SK-N-DZ (cell line): ENCODE data around the gene CIBAR2.
"Not testable (repeated sequence)": the region's sequence is repeated elsewhere in the genome, so short reads cannot be mapped to it uniquely, and the experiment has no call there.

ENCODE experiments used
- DNase-seq: peaks from one replicate; pipeline ENCODE4 v3.0.0-alpha.2; 2015; ENCODE audit warnings: low spot score

Gene CIBAR2

DNA sequence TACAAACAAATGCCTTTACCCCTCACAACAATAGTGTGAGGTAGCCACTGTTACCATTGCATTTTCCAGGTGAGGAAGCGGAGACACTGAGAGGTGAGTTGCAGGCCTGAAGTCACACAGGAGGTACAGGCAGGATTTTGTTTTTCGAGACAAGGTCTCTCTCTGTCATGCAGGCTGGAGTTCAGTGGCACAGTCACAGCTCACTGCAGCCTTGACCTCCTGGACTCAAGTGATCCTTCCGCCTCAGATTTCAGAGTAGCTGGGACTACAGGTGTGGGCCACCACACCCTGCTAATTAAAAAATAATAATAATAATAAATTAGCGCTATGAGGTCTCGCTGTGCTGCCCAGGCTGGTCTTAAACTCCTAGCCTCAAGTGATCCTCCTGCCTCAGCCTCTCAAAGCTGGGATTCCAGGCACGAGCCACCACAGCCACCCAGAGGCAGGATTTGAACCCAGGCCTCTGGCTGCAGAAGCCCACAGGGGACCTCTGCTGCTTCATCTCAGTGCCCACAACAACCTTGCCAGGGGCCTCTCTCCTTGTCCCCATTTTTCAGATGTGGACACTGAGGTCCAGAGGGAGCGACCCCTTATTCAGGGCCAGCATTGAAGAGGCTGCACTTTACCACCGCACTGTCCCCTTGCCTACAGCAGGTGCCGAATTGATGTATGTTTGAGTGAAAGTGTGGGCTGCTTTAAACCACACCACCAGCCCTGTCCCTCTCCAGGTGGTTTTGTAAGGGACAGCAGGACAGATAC lies 16.0 kb upstream of the CIBAR2 start:
- DNase-seq = no peak

DNA sequence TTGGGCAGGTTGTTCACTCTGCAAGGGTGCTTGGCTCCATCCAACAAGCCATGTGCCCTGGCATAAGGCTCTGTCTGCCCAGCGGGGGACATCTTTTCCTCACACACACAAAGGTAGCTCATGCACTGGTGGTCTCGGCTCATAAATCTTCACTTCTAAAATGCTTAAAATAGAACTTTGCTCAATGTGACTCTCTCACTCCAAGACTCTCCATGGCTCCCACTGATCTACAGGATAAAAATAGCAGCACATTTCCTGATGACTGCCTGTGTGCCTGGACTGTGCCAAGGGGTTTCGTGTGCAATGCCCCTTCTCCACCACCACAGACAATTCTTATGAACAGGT lies 15.1 kb upstream of the CIBAR2 start:
- no peak for DNase-seq

DNA sequence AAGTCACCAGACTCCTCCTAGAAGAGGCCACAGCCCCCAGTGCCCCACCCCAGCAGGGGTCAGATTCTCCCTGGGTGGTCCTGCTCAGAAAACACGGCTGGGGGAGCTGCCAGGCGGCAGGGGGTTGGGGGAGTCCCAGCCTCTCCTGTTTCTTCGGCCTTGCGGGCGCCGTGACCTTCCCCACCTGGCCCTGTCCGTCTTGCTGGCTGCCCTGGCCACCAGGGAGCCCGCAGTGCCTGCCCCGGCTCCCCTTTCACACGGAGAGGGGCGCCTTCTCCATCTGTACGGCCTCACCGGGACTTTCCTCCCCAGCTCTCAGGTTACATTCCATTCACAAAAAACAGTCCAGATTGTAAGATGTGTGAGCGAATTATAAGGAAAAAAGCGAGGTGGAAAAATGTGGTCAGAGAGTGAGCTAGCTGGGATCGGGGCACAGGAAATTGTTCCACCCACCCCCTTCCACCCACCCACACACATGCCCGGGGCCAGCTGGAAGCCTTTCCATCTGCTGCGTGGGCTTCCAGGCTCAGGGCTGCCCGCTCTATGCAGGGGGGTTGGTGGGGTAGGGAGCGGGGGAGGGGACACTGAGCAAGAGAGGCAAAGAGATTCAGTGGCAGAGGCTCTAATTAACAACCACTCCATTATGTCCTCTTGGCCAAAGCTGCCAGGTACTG lies 14.6 kb upstream of the CIBAR2 start:
- DNase-seq = no peak

DNA sequence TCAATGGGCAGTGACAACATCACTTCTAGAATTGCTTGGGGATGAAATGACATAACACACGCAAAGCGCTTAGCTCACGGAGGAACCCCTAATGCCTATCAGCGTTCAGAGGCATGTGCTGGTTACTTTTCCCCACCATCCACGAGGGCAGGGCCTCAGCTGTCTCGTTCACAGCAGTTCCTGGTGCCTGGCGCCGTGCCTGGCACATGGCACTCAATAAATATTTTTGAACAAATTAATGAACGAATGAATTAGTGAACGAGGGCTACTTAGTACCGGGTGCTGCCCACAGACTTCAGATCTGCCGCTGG lies 14.1 kb upstream of the CIBAR2 start:
- DNase-seq = no peak

DNA sequence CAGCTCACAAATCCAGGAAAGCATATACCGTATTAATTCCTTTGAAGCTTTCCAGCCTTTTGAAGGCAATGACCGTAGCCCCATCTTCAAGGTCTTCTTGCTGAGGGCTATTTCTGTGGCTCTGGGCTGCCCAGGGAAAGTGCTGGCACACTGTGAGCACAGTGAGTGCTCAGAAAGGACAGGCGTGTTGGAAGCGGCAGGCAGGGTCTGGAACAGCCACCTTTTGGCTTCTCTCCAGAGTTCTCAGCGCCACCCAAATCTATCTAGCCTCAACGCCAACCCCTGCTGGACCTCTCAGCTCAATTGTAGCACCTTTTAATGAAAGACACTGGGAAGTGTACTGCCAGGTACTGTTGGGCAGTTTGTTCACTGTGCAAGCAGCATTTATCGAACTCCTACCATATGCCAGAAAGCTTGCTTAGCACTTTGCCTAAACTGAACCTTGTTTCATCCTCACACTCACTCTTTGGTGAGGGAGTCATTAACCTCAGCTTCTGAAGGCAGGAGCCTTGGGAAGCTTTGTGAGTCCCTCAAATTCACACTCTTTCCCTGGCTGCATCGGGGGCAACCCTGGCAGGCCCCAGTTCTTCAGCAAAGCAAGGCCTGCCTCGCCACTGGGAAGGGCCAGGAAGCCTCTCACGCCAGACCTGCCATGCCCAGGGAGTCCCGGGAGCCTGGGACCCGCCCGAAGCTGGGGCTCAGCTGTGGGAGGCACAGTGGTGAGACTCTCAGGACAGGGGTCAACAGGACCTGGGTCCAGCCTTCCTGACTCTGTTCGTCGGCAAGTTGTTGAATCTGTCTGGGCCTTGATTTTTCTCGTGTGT lies 13.5 kb upstream of the CIBAR2 start:
- DNase-seq = no peak

DNA sequence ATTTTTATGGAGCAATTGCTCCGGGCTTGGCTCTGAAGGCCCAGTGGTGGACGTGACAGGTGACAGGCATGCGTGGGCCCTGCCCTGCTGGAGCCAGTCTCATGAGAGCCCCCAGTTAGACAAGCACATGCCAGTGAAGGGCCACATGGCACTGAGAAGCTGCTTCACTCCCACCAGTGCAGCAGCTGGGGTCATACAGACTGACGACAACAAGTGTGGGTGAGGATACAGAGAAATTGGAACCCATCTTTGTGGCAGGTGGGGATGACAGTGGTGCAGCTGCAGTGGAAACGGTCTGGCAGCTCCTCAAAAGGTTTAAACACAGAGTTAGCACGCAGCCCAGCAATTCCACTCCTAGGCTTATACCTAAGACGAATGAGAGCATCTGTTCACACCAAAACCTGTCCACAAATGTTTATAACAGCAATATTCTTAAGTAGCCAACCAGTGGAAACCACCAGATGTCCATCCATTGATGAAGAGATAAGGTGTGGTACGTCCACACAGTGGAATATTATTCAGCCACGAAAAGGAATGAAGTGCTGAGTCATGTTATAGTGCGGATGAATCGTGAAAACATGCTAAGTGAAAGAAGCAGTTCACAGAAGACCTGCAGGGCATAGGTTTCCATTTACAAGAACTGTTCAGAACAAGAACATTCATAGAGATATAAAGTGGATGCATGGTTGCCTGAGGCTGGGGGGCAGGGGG lies 12.5 kb upstream of the CIBAR2 start:
- DNase-seq = no peak

DNA sequence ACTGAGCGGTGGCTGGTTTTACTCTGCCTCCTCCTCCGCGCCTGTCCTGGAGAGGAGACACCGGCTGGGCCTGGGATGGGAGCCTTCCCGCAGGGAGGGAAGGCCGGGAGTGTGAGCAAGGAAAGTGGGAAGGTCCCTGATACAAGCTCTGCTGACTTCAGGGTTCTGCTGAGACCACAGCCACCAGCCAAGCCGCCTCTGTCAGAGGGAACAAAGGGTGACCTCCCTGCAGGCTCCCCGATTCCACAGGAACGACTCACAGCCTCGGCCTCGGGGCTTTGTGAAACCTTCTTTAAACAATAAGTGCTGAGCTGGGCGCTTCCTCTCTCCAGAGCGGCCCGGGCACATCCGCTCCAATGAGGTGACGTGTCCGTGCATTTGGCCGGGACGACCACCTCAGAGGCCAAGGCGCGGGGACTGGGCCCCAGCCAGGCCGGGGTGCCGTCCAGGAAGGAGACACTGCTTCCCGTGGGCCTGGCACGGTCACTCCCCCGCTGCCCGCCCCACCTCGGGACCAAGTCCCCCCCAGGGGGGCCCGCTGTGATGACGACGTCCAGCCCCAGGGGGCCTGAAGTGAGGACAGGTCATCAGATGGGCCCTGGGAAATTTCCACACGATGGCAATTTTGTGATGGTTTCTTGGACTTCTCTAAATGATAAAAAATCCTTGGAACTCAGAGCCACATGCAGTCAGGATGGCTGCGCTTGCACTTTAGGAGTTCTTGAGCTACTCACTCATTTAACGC lies 11.8 kb upstream of the CIBAR2 start:
- DNase-seq = no peak

DNA sequence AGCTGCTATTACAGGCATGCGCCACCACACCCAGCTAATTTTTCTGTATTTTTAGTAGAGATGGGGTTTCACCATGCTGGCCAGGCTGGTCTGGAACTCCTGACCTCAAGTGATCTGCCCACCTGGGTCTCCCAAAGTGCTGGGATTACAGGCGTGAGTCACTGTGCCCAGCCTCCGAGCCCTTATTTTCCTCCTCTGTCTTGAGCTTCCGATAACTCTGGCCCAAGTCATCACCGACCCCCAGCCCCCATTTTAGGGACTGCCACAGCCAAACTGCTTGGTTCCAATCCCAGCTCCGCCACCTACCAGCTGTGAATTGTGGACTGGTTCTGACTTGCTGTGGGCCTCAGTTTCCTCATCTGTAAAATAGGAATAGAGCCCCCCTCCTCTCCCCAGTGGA lies 11.2 kb upstream of the CIBAR2 start:
- not testable (repeated sequence) for DNase-seq

DNA sequence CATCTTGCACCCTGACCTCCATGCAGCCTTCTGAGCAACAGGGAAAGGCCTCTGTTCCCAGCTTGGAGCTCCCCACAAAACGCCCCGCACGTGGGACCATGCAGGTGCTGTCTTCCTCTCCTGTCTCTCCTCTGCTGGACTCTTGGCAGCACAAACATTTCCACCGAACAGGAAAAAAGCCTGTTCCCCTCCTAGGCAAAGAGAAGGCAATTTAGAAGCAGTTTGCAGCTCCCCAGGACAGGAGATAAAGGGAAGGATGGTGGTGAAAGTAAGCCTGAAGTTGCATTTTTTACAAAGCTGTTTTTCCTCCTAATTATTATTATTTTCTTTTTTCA lies 7.7 kb upstream of the CIBAR2 start:
- DNase-seq = no peak

DNA sequence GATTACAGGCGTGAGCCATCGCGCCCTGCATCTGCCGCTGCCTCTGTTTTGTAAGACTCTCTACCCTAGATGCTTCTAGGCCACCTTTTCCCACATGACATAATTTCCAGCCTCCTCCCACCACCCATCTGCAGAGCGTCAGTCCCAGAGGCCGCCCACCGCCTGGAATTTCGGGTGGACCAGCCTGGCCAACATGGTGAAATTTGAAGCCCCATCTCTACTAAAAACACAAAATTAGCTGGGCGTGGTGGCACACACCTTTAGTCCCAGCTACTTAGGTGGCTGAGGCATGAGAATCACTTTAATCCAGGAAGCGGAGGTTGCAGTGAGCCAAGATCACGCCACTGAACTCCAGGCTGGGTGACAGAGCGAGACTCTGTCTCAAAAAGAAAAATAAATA lies 5.1 kb upstream of the CIBAR2 start:
- no peak for DNase-seq

DNA sequence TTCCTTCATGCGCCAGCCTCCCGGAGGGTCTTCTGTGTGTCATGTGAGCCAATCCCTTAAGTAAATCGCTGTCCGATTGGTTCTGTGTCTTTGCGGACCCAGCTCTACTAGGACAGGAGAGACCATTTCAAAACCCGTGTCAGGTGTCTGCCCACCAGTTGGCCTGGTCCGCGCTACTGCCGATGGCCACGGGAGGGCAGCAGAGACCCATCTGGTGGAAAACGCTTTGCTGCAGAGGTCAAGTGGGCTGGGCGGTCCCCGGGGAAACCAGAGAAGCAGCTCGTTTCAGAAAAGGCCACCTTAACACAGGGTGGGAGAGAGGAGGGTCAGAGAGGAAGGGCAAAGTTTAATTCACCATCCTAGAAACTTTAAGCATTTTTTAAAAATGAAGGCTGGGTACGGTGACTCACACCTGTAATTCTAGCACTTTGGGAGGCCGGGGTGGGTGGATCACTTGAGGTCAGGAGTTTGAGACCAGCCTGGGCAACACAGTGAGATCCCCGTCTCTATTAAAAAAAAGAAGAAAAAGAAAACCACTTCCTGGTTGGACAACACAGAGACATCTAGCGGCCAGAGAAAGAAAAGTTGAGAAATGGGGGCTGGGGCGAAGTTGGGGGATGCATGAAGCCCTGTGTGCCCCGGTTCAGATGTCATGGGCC lies 2.8 kb upstream of the CIBAR2 start:
- DNase-seq = peak; percentile 86

DNA sequence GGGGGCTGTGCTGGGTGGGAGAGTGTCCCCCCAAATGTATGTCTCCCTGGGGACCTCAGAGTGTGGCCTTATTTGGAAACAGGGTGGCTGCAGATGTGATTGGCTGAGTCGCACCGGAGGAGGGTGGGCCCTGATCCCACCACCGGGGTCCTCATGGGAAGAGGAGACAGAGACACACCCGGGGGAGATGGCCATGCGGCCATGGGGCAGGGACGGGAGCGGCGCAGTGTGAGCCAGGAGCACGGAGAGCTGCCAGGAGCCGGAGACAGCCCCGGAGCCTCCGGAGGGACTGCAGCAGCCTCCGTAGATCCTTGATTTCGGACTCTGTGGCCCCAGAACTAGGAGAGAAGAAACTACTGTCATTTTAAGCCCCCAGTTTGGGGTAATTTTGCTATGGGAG lies 1.6 kb upstream of the CIBAR2 start:
- DNase-seq = no peak

DNA sequence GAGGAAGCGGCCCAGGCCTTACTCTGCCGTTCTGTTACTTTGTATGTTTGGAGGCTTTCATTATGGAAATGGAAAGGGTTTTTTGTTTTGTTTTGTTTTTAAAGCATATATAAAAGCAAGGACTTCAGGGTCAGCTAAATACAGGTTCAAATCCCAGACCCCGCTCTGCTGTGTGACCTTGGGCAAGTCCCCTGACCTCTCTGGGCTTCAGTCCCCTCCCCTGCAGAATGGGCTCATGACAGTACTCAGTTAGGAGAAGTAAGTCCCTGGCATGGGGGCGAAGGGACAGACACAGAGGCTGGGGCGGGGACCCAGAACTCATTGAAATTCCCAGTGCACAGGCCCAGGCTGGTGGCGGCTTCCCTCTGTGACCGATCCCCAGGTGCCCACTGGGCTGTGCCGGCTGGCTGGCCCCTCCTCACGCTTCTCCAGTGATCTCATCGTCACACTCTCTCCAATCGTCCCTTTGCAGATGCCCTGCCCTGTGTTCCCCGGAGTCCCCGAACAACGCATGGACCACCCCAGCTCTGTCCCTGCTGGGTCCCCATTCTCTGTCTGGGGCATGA lies 979 bp upstream of the CIBAR2 start:
- DNase-seq = no peak

DNA sequence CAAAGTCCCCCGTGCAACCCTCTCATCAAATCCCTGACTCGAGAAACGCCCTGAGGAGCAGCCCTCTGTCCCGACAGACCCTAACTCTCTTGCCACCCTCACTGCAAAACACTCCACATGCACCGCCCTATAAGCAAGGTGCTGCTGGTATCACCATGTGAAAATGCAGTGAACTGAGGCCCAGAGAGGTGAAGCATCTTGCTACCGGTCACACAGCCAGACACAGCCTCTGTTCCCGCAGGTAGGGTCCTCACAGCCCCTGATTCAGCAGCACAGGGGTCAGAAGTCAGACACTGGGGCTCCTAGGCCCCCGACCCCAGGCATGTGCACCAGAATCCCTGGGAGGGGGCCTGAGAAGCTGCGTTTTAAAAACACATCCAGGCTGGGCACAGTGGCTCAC lies 1.1 kb downstream of the CIBAR2 start:
- DNase-seq = no peak

DNA sequence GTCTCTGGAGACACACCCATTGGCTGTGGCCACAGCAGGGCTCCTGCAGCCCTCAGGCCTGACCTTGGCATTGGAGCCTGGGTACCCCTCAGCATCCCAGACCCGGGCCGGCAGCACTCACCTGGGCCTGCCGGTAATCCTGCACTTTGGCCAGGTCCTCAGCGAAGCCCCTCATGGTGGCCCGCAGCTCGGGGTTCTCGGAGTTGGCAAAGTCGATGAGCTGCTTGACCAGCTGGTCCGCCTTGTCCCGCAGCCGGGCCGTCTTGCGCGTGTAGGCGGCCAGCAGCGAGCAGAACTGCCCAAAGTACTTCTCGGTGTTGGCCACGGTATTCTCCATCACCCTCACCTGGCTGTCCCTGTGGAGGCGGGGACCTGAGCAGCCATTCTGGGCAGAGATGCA lies 2.2 kb downstream of the CIBAR2 start:
- no peak for DNase-seq

DNA sequence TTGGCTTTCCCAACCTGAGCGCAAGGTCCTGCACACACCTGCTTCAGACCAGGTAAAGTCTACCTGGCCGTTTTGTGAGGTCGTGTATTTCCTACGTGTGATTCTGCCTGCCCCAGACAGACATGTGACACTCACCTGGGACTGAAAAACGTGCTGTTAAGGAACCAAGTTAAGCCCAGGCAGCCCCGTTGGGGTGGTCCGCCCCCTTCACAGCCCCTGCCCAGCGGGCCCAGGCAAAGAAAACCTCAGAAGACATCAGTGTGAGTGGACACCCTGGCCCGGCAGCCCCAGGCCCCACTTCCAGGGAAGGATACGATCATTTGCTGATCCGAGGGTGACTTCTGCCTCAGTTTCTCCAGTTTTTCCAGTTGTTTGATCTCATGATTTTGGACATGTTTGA lies 4.7 kb downstream of the CIBAR2 start:
- DNase-seq = no peak

DNA sequence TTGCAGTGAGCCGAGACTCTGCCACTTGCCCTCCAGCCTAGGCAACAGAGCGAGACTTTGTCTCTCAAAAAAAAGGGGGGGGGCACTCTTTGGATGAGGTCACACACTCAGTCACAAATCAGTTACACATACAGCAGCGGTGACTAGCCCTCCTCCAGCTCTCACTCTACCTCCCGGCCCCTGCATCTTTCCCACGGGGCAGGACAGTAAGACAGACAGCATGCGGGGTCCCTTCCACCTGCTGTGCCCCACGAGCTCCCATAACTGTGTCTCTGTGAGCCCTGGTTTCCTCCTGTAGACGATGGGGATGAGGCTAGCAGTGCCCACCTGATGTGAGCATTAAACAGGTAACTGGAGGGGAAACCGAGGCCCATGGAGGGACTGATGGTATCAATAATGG lies 5.2 kb downstream of the CIBAR2 start:
- no peak for DNase-seq

DNA sequence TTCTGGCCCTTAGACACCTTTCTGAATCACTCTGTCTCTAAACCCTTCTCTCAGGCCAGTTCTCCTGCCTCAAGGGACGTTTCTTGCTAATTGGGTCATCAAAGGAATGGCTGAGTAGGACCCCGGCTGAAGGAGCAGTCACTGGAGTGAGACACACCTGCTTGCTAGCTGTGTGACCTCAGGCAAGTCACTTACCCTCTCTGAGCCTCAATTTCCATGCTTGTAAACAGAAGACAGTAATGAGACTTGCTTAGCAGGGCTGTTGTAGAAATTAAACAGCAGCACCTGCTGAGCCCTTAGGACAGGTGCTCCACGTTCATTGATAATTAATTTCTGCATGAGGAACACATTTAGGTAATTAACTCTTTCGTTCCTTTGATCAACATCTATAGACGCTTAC lies 6.8 kb downstream of the CIBAR2 start:
- no peak for DNase-seq

DNA sequence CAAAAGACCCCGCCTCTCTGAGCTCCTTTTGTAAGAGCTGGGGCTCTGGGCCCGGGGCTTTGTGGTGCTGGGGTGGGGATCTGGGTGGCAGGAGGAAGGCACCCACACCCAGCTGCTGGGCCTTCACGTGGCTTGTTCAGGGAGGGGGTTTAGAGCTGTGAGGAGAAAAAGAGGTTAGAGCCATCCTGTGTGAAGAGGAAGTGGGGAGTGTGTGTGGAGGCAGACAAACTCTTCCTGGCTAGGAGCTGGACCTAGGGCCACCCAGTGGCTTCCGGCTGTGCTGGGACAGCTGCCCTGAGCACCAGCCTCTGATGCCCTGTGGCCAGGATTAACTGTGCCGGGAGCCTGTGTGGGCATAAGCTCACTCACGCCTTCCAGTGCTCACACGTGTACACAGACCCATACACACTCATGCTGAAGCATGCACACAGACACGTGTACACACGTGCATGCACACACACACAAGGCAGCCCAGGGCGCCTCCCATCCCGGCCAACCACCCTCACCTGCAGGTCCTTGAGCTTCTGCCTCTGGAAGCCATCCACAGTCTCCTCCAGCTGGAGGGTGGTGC lies 7.4 kb downstream of the CIBAR2 start:
- DNase-seq = no peak

DNA sequence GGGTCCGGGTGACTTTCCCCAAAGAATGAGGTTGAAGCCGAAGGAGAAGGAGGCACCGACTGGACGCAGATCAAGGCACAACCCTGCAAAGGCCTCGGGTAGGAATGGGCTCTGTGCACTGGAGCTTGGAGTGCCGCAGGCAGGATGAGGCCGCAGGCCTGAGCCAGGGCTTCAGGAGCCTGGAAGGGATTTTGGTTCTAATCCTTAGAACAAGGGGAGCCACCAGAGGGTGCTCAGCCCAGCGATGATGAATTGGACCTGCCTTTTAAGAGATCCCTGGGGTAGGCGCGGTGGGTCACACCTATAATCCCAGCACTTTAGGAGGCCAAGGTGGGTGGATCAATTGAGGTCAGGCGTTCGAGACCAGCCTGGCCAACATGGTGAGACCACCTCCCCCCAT lies 8.1 kb downstream of the CIBAR2 start:
- DNase-seq = no peak
